HG02938 (cell line): ENCODE measurements around the gene PRDM11.

Experiments
- ATAC-seq: cut with Tn5 transposase; IDR thresholded peaks from one replicate; pipeline ENCODE4 v1.9.1; 2021; ENCODE audit warnings: mild to moderate bottlenecking, moderate library complexity; ENCODE audit not compliant: unreplicated experiment

Gene PRDM11

GRCh38 chr11:45209000-45209879 is 62.8 kb downstream of the PRDM11 start:
- no peak for ATAC-seq

- no peak for ATAC-seq
Measured at GRCh38 chr11:45209891-45210699, 63.7 kb downstream of the PRDM11 start.

DNA sequence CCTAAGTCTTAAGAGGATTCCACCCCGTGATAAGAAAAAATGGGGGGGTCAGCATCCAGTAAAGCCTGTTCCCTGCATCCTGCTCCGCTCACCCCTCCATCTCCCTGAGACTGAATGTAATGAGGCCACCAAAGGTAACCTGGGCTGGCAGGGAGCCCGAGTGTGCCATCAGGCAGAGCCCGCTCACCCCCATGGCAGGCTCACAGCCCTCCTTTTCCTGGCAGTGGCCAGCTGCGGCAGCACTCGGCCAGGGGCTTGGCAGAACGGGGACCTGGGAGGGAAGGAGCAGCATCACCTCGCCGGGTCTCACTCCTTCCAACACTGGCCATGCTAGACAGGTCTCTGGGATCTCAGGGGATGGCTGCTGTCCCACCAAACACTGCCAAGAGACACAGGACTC is 64.4 kb downstream of the PRDM11 start:
- ATAC-seq: no peak

DNA sequence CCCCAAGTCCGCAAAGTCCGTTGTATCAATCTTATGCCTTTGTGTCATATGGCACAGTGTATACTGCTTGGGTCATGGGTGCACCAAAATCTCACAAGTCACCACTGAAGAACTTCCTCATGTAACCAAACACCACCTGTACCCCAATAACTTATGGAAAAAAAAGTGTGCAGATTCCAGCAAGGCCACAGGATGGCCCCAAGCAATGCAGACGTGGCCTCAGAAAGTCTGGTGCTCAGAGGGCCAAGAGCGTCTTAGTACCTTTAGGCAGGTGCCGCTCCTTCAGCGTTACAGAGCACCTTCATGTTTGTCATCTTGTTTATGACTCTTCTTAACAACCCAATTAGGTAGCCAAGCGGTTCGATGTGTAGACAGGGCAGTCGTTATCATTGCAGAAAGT is 65.3 kb downstream of the PRDM11 start:
- no peak for ATAC-seq

- ATAC-seq: no peak
Measured at GRCh38 chr11:45212566-45213315, 66.3 kb downstream of the PRDM11 start.

GRCh38 chr11:45213316-45213665 is 66.9 kb downstream of the PRDM11 start:
- ATAC-seq: no peak

DNA sequence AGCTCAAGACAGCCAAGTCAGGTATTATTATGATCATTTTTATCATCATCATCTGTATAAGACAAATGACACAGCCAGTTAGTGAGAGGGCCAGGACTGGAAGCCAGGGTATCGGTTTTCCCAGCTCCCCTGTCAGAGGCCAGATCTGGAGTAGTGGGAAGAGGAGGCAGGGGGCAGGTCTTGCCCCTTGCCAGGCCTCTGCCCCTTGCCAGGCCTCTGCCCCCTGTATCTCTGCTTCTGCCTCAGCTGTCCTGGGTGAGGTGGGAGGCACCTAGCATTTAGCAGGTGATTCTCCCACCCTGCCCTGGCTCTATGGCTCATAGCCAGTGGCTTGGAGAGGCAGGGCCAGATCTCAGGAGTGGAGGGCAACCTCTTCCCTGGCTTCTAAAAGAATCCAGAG is 67.3 kb downstream of the PRDM11 start:
- no peak for ATAC-seq

- ATAC-seq: no peak
Measured at GRCh38 chr11:45215098-45215865, 68.8 kb downstream of the PRDM11 start.

DNA sequence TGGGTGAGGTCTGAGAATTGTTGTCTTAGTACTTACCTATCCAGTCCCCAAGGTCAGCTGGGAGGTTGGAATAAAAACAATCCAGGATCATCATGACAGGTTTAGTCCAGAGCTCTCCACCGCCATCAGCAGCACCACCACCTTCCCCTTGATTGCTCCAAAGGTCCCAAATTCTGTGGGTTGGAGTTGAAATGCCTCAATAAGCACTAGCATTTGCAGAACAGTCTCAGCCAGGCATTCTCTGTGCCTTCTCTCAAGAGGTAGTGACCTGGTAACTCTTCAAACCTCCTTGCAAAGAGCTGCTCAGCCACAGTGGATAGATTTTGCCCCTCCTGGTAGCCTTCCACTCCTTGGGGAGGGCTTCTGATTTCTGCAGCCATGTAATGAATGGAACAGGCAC is 69.6 kb downstream of the PRDM11 start:
- ATAC-seq: no peak

DNA sequence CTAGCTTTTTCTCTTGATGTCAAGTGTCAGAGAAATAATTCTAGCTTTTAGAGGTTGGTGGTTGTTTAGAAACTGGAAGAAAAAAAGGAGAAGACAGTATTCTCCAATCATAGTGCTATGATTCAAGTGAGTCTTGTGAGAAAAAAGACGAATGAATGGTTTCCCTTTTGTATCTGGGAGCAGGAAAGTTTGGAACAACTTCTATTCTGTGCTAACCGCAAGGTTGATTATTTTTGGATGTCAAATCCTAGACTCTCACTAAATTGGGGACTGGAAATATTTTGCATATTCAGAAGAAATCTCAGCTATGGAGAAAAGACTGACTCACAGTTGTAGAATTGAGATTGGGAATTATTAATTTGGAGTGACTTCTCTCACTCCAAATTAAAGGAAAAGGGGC is 70.5 kb downstream of the PRDM11 start:
- ATAC-seq: no peak

DNA sequence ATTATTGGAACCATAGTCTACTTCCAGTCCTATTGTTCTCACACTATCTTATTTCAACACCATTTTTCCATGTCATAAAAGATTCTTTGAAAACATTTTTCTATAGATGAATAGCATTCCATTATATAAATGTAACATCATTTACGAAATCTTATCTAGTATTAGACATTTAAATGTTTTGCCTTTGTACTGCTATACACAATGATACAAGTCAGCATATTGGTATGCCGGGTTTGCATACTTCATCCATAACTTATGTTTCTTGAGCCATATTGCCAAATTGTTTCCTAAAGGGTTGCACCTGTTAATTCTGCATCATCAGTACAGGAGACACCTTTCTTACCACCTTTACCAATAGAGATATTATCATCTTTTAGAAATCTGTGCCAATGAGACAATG is 71.6 kb downstream of the PRDM11 start:
- no peak for ATAC-seq

DNA sequence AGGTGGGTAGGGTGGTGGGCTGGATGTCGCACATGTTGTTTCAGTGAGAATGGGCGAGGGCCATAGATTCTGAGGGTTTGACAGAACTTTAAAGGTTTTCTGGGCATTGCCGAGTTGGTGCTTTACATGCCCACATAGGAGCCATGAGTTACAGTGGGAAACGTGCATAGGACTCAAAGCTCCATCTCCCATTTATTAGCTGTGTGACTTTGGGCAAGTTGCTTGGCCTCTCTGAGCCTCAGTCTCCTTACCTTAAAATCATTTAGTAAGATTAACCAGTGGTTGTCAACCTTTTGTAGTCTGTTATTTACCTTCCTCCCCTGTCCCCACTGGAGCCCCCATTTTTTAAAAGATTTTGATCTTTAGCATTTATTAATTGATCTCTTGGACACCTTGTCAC is 72.3 kb downstream of the PRDM11 start:
- no peak for ATAC-seq

GRCh38 chr11:45219411-45219810 is 73.0 kb downstream of the PRDM11 start:
- ATAC-seq: no peak

GRCh38 chr11:45223496-45223895 is 77.1 kb downstream of the PRDM11 start:
- ATAC-seq: no peak

- ATAC-seq: no peak
Measured at GRCh38 chr11:45224766-45225165, 78.3 kb downstream of the PRDM11 start.

DNA sequence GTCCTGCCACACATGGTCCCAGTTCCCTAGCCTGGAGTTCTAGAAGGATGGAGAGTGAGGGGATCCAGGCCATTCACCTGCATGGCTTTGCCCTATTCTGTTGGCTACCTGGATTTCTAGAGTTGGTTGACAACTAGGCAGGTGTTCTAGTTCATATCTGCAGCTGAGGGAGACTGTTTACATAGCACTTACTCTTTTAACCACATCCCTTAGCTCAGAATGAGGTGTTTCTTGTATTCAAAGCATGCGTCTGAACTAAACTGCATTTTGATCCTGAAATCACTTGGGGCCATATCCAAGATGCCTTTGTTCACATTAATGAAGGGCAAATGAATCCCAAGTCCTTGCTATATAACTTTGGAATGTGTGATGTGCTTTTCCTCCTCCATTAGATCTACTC is 78.8 kb downstream of the PRDM11 start:
- ATAC-seq: no peak

DNA sequence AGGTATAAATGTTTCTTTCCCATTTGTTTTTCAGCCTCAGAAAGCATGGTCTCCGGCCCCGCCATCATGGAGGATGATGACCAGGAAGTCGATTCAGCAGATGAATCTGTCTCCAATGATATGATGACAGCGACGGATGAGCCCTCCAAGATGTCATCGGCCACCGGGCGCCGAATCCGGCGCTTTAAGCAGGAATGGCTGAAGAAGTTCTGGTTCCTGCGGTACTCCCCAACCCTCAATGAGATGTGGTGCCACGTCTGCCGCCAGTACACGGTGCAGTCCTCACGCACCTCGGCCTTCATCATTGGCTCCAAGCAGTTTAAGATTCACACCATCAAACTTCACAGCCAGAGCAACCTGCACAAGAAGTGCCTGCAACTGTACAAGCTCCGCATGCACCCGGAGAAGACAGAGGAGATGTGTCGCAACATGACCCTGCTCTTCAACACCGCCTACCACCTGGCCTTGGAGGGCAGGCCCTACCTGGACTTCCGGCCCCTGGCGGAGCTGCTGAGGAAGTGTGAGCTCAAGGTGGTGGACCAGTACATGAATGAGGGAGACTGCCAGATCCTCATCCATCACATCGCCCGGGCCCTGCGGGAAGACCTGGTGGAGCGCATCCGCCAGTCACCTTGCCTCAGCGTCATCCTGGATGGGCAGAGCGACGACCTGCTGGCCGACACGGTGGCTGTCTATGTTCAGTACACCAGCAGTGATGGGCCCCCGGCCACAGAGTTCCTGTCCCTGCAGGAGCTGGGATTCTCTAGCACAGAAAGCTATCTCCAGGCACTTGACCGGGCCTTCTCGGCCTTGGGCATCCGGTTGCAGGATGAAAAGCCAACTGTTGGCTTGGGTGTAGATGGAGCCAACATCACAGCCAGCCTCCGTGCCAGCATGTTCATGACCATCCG is 79.8 kb downstream of the PRDM11 start:
- ATAC-seq: no peak

- ATAC-seq: no peak
Measured at GRCh38 chr11:45226901-45227300, 80.5 kb downstream of the PRDM11 start.

DNA sequence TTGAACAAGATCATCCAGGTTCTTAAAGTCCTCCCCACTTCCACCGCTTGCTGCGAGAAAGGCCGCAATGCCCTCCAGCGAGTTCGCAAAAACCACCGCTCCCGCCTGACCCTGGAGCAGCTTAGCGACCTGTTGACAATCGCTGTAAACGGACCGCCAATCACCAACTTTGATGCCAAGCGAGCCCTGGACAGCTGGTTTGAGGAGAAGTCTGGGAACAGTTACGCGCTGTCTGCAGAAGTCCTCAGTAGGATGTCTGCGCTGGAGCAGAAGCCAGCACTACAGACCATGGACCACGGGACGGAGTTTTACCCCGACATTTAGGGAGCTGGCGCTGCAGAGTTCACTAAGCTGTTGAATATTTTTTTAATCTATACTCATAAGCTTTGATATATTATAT is 81.4 kb downstream of the PRDM11 start:
- no peak for ATAC-seq
